GM18868 (cell line): Measurements from ENCODE around the gene SLC25A27.

Source experiments
- ATAC-seq: cut with Tn5 transposase; IDR thresholded peaks from one replicate; pipeline ENCODE4 v1.9.1; 2021; ENCODE audit warnings: mild to moderate bottlenecking, moderate library complexity; ENCODE audit not compliant: unreplicated experiment

SLC25A27 gene

GRCh38 chr6:46704562-46704961, 51.8 kb downstream of the SLC25A27 start:
- ATAC-seq: no peak

- no peak for ATAC-seq
Observed at GRCh38 chr6:46706464-46706863, 53.7 kb downstream of the SLC25A27 start.

- ATAC-seq: no peak
Observed at GRCh38 chr6:46711491-46711890, 58.7 kb downstream of the SLC25A27 start.

GRCh38 chr6:46715141-46715540, 62.4 kb downstream of the SLC25A27 start:
- ATAC-seq: no peak

GRCh38 chr6:46719099-46719498, 66.3 kb downstream of the SLC25A27 start:
- ATAC-seq: no peak

- ATAC-seq: no peak
Observed at GRCh38 chr6:46720401-46720800, 67.6 kb downstream of the SLC25A27 start.
